Epithelial cell of proximal tubule (primary cell): ENCODE results near the gene RPS15. TPM values are rescaled to one million over a fixed set of nuclear protein-coding genes. Genes with fewer than 3 reads are reported as not detected.

Source experiments
- DNase-seq: peaks from one replicate; pipeline ENCODE4 v3.0.0-alpha.2; 2011; ENCODE audit warnings: low read depth
- H3K4me3 ChIP-seq: 2 replicates; pipeline ENCODE4 v1.5.1; 2011; ENCODE audit warnings: low read depth, mild to moderate bottlenecking, low read length
- total RNA-seq: library from RNA; depleted of rRNA; stranded (reverse); fragments of >200 nt; gene quantifications from 2 replicates; pipeline ENCODE4 v1.2.3, GENCODE V29; 2015
- TF ChIP-seq, protein P1 (sequence below): conservative IDR thresholded peaks from 2 replicates; pipeline ENCODE4 v1.5.1; 2012; ENCODE audit warnings: low read depth, mild to moderate bottlenecking, low read length

Gene RPS15
- total RNA-seq, 1 donor from 2014 or later: 3,361 TPM

DNA sequence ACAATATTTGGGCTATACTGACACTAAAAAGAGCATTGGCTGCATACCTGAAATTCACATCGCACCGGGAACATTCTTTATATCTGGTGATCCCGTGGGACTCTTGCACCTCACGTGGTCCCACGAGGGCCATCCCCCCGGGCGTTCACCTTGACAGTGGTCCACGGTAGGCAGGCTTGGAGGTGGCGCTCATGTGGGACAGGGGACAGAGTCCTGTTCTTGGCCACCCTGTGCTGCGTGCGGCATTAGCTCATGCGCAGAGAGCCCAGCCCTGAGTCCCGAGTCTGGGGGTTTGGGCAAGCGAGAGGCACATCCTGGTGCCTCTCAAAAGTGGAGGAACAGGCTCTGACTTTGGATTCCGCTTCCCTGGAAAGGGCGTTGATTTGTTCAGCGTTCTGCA is 44.4 kb upstream of the RPS15 start:
- TF ChIP-seq, protein P1, sequence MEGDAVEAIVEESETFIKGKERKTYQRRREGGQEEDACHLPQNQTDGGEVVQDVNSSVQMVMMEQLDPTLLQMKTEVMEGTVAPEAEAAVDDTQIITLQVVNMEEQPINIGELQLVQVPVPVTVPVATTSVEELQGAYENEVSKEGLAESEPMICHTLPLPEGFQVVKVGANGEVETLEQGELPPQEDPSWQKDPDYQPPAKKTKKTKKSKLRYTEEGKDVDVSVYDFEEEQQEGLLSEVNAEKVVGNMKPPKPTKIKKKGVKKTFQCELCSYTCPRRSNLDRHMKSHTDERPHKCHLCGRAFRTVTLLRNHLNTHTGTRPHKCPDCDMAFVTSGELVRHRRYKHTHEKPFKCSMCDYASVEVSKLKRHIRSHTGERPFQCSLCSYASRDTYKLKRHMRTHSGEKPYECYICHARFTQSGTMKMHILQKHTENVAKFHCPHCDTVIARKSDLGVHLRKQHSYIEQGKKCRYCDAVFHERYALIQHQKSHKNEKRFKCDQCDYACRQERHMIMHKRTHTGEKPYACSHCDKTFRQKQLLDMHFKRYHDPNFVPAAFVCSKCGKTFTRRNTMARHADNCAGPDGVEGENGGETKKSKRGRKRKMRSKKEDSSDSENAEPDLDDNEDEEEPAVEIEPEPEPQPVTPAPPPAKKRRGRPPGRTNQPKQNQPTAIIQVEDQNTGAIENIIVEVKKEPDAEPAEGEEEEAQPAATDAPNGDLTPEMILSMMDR: no peak
- no peak for DNase-seq

DNA sequence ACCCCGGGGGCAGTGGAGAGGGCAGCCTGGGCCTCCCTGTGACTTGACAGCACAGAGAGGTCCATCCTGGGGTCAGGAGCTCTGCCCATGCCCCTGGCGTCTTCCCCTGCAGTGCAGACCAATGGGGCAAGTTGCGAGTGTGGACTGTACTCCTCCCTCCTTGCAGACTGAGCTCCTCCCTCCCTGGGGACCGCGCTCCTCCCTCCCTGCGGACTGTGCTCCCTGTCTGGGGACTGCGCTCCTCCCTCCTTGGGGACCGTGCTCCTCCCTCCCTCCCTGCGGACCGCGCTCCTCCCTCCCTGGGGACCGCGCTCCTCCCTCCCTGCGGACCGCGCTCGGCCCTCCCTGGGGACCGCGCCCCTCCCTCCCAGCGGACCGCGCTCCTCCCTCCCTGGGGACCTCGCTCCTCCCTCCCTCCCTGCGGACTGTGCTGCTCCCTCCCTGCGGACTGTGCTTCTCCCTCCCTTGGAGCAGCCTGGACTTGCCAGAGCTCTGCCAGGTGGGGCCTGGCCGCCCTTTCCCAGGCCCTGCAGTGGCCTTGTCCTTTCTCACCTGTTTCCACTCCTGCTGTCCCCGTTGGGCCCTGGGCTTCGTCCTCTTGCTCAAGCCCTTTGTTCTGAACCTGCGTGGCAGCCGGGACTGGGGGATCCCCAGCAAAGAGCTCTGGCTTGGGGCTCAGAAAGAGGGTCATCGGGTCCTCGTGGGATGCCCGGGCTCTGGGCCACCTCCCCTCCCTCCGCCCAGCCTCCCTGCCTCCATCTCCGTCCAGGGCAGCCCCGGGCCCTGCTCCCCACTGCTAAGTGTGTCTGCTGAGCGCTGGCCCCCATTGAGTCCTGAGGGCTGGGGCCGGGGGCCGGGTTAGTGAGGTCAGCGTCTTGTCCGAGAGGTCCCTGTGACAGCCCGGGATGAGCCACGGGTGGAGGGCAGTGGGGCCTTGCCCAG is 43.7 kb upstream of the RPS15 start:
- H3K4me3 ChIP-seq: no peak overlapping the region
- no peak for DNase-seq
- TF ChIP-seq, protein P1: no peak

More for the DNA sequence above, 44.4 kb upstream of the RPS15 start:
- H3K4me3 ChIP-seq: no peak overlapping the region

DNA sequence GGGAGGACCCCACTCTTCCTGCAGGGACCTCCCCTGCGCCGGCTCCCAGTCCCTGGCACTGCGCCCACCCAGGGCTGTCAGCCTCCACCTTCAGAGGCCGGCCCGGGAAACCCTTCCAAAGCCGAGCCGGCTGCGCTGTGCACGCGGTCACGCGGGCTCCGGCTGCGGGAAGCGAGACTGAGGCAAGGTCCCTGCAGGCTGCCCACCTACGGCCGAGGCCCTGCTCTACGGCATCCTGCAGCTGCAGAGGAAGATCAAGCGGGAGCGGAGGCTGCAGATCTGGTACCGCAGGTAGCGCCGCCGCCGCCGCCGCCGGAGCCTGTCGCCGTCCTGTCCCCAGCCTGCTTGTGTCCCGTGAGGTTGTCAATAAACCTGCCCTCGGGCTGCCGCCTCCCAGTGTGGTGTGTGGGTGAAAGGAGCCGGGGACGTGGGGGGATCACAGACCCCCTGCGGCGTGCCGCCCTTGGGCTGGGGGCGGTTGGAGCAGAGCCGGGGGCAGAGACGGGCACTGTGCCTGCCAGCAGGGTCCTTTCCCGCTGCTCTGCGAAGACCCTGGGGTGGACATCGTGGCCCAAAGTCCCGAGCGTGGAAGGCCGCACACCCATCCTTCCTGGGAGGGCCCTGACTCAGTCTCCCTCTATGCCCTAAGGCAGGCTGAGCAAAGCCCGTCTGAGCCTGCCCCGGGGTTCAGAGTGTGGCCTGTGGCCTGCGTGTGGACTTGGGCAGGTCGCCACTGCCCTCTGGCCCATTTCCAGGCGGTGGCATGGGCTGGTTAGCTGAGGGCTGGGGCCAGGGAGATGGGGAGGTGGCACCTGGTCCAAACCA is 42.8 kb upstream of the RPS15 start:
- H3K4me3 ChIP-seq: no peak overlapping the region
- no peak for DNase-seq
- TF ChIP-seq, protein P1: no peak

DNA sequence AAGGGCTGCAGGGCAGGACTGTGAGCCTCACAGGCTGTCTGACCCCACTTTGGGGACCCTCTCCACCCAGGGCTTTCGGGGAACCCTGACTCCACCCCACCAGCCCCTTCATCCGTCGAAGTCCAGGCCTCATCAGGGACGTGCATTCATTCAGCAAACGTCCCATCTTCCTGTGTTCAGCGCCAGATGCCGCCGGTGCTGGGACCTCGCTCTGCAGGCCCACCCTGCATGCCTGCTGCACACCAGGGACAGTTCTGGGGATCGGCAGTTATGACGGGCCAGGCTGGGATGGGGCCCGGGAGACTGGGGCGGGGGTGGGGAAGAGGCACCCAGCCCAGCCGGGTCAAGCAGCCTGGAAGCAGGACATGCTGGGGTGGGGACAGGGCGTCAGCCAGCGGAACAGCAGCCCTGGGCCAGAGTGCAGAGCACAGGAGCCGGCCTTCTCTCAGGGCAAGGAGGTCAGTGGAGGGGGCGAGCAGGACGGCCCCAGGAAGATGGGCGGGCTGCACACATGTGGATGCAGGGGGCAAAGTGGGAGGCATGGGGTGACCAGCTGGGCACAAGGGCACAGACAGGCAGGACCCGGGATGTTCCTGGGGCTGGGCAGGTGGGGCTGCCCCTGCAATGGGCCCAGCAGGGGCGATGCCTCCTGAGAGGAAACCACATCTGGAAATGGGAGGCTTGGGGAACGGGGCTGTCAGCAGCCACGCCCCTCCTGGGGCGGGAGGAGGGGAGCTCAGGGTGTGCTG is 42.0 kb upstream of the RPS15 start:
- DNase-seq: no peak
- H3K4me3 ChIP-seq: no peak overlapping the region
- TF ChIP-seq, protein P1: no peak

DNA sequence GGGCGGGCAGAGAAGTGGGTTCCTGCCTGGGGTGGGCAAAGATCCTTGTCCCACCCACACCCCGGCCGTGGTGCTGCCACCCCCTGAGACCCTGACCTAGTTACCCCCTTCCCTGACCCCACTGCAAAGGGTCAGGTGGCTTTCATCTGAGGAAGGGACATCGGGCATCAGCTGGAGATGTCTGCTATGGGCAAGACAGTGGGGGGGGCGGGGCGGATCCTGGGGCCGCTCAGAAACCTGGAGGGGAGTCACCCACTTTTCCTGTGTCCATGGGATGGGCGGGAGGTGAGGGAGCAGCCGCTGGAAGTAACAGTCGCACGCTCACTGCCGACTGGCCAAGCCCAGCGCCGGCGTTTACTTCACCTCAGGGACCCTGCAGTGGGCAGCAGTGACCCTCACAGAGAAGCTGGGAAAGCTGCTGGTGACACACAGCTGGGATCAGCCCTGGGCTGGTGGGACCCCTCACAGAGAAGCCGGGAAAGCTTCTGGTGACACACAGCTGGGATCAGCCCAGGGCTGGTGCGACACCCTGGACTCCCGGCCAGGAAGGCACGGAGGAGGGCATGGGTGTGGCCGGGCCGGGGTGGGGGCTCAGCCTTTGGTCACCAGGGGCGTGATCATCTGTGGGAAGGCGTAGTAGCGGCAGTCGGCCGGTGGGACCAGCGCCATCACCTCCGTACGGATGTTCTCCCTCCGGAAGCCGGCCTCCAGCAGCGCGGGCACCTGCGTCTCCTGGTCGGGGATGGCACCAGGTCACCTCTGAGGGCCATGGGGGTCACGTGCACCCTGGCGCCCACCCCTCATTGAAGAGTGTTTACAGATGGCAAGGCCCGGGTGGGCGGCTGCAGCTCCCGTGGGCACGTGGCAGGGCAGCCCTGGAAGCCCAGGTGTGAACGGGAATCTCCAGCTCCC is 41.2 kb upstream of the RPS15 start:
- H3K4me3 ChIP-seq: no peak overlapping the region
- DNase-seq: no peak
- TF ChIP-seq, protein P1: no peak

DNA sequence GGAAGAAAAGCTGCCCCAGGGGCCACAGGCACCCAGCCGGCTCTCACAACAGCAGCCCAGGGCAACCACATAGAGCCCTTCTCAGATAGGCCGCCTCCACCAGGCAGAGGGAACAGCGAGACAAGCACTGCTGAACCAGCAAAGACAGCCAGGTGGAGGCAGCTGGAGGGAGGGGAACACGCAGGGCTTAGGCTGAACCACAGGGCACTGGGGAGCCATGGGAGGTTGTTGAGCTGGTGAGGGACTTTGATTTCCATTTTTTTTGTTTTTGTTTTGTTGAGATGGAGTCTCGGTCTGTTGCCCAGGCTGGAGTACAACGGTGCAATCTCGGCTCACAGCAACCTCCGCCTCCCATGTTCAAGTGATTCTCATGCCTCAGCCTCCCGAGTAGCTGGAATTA is 40.4 kb upstream of the RPS15 start:
- no peak overlapping the region for H3K4me3 ChIP-seq
- no peak for DNase-seq
- TF ChIP-seq, protein P1: no peak
